ENCODE results near the gene MMD.
A peak's percentile ranks its signal among the peaks of the same experiment; 100 is the strongest.
"Not testable (repeated sequence)": the region's sequence is repeated elsewhere in the genome, so short reads cannot be mapped to it uniquely, and the experiment has no call there.

Gene MMD

DNA sequence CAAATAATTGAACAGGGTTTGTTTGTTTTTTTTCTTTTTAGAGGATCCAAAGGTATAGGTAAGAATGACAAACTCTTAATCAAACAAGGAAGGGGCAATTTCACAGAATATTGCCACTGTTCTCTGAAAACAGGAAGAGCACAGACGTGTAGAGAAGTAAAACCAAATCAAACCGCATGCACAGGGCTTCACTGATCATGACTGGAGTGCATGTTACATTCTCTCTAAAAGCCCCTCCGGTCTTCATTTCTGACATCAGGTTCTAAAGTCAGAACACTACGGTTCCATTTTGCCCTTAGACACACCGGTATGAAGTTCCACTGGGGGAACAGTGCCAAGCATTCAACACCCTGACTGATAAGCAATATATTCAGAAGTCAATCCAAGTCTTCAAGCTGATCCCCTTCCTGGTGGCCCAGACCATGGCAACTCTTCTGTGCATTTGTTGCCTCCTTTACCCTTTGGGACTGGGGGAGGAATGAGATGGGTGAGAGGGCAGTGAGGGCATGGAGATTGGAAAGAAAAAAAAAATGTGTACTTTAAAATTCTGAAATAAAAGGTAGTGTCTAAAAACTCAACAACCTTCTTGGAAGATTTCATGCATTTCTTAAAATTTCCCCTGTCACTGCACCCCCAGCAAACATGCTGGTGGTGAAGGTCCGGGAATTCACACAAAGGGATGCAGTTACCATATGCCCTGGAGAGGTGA is 1.4 kb downstream of the MMD start:
- peak; percentile 70 for DNase-seq

DNA sequence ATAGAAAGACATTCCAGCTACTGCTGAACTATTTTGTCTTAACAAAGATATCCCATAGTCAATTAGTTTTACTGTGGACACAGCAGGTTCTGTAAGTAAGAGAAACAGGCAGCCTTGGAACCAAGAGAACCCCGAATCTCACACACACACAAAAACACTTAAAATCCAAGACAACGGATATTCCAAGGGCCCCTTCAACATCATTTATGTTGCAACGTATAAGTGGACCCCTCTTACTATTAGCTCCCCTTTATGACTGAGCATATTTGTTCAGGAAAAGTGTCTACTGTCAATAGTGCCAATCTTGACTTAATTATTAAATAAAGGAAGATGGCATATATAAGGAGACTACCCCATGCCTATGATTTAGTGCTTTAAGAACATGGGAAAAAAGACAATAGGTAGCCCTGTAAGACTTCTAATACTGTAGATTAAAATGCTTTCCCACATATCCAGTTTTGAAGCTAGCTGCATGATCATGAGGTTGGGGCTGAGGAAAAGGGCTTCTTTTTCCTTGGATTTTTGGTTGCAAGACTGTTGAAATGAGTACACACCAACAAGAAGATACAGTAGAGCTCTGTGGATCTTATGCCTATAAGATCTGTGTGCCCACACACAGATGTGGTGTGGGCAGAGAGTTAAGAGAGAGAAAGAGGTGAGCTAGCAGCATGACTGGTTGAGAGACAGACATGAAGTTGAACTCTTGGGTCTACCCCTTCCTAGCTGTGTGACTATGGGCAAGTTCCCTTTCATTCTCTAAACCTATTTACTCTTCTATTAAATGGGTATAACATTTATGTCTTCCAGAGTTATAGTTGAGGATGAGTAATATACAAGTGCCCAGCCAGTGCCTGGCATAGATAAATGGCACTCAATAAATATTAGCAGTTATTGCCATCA is 3.0 kb downstream of the MMD start:
- DNase-seq: no peak

DNA sequence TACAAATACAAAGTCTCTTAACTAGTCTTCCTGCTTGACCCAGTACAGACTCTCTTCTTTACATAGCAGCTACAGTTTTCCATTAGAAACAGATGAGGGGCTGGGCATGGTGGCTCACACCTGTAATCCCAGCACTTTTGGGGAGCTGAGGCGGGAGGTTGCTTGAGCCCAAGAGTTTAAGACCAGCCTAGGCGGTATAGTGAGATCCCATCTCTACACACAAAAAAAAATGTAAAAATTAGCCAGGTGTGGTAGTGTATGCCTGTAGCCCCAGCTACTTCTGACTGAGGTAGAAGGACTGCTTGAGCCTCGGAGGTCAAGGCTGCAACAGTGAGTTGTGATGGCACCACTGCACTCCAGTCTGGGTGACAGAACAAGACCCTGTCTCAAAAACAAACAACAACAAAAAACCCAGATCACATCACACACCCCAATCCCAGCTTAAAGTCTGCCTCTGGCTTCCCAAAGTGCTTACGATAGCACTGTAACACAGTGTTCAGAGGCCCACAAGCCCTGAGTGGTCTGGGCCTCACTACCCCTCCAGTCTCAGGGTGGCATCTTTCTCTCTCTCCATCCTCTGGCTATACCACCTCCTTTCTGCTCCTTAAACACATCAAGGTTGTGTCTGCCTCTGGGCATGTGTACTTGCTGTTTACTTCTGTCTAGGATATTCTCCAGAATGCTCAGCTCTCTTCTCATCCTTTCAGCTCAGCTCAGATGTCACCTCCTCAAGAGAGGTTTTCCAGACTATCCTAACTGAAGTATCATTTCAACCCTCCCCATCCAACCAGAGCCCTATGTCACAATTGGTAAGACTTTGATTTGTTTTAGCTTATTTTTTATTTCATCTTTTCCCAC is 4.0 kb downstream of the MMD start:
- DNase-seq: no peak

DNA sequence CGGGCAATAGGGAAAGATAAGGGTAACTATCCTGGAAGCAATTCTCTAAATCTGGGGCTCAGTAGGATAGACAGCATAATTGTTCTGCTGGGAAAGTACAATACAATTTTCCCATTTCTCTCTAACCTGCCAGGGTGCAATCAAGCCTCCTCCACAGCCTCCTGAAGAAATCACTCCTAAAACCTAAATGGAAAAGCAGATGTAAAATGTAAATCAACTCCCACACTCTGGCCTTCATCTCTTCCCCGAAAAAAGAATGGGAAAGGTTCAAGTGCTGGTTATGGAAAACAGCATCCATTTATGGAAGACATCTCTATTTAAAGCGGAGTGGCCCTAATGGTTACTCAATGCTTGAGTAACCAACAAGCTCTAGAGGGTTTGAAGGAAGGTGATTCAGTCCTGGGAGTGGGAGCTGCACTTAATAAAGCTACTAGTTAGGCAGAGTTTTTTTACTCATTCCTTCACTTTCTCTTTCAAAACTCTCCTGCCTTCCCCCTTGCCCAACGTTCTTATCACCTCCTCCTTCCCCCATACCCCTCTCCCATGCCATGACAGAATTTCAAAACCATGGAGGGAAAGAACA is 5.1 kb downstream of the MMD start:
- DNase-seq: no peak

DNA sequence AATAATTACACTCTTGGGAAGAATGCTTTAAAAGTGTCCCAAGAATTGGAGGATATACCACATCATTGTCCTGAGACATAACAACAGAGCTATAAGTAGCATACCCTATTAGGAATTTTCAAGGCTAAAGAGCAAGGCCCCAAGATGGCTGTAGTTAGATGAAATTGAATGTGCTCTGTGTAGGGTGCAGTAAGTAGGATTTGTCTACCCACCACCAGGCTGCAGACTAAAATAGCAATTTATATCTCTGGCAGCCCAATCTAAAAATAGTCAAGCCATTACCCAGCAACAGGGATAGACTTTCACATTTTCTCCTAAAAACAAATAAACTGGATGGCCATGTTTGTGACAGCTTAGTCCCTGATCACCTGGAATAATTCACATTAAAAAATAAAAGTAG is 5.6 kb downstream of the MMD start:
- no peak for DNase-seq

DNA sequence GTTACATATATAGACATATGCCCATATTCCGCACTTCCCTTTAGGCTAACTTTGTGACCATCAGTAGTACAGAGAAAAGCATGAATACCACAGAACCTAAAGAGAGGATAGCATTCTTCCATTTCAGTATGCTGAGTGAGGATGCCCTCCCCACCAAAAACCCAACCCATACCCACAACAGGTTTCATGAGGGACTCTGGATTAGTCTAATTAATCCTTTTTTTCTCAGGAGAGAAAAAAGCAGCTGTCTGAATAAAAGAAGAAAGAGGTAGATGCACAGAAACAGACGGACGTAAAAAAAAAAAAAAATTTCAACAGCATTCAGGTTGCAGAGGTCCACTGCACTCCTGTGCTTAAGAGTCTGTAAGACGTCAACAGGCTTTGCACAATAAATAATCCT is 6.7 kb downstream of the MMD start:
- no peak for DNase-seq

DNA sequence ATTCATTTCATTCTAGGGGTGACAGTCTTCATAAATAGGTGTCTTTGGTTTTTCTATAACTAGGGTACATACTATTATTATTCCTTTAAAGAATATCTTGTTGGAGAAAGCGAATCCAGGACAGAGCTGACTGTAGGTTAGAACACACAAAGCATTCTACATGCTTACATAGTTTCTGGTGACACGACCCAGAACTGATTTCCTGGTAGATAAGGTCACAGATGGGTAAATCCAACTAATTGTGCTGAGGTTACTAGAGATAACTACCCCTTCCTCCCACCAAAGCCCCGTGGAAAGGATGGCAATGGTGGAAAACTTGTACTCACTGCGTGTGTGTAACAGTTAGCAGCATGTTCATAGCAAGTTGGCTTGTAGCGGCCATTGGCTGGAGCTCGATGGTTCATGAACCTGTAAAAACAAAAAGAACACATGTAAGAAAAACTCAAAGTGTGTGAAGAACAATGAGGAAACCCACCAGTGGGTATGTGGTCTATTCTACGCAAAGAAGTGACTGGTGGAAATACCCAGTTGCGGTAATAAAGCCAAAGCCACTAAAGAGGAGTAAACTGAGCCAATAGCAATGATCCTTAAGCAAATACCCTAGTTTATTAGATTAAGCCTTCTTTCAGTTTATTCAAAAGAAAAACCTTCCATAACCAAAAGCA is 7.7 kb downstream of the MMD start:
- DNase-seq: no peak

DNA sequence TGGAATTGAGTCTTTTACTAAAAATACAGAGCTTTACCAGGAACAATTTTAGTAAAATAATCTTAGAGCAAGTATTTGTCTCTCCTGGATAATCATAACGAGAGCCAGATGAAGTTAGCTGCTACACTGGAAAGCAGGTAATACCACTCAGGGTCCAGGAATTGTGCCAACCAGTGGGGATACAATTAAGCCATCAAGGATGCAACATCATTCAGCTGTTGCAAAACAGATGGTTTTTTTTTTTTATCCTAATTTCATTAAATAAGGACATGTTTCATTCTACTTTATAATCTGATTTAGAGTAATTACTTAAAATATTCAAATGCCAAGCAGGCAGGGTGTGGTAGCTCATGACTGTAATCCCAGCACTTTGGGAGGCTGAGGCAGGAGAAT is 10.2 kb downstream of the MMD start:
- DNase-seq: no peak

DNA sequence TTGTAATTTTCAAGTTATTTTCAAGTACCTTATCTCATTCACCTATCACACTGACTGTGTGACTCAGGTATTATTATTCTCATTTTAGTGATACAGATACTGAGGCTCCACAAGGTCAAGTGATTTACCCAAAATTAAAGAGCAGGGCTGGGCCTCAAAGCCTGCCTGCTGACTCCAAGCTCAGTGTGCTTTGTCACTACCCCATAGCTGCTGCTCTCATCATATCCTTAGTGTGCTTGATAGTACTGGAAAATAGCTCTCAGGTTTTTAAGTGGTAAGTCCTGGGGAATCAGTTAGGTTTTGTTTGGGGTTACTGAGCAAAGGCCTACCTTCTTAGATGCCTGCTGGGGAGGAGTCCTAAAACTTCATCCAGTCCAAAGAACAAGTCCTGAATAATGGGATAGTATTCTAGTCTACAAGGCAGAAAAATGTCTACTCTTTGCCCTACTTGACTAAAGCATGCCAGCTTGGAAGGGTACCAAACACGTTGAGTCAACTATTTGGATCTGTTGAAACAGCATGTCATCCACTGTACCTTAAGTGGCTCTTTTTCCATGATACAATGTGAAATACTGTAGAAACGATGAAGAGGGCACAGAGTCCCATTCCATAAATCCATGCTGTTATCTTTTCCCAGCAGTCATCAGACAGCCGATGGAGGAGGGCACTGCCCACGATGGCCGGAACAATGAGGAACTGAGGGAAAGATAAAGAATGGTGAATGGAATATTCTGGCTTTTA is 10.7 kb downstream of the MMD start:
- no peak for DNase-seq

DNA sequence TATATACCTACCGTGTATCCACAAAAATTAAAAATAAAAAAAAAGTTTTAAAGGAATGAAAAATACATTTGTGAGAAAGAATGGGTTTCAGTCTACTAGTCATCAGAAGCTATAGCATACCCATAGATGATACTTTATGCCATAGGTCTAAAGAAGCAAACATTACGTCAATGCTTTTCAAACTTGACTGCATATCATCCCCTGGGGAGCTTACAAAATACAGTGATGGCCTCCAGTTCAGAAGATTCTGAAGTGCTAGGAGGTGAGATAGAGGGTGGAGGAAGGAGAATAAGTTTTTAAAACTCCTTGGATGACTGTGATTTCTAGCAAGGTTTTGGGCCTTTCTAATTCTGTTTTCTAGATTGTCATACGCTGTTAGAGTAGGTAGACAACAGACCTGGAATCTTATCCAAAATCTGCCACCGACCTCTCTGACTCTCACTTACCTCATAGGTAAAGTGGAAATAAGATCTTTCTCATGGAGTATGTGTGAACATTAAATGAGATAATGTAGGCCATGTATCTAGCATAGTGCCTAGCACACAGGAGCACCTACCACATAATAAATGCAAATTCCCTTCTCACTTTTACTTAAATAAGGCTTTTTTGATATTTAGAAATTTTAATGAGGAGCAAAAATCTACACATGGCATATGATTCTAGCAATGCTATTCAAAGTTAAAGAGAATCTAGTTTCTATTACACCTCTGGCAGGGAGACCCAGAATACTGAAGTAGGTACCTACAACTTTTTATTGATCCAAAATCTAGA is 12.4 kb downstream of the MMD start:
- DNase-seq: no peak

DNA sequence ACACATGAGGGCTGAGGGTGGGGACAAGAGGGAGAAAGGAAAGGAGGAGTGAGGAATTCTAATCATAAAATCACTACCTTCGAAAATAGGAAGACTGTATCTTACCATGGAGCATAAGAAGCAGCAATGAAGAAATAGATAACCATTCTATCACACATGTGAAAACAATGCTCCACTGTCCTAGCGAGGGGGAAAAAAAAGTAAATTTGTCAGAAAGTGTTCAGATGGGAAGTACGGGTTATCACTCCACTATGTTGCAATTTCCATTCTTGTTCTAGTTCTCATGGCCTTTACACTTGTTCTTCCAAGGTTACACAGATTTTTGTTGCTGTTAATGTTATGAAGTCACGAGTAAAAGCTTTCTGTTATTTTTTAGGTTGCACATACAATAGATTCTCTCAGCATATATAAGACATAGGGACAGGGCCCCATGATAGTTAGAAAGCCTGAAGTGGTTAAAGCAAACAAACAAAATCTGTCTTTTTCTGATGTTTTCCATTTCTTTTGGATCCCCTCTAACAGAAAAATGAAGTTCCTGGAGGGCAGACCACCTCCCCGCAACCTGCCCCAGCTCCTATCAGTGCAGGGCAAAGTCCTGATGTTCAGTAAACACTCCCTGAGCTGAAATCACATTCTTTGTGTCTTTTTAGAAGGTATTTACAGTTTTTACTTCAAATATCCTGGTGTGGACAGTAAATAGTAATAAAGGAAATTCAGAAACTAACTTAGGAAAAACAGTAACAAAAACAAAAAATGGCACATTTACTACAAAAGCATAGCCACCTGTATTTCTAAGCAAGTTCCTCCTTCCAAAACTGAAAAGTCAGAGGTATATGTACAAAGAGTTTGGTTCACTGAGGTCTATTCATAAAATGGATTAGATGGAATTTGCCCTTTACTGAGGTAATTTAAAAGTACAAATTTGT is 13.7 kb downstream of the MMD start:
- DNase-seq: no peak

DNA sequence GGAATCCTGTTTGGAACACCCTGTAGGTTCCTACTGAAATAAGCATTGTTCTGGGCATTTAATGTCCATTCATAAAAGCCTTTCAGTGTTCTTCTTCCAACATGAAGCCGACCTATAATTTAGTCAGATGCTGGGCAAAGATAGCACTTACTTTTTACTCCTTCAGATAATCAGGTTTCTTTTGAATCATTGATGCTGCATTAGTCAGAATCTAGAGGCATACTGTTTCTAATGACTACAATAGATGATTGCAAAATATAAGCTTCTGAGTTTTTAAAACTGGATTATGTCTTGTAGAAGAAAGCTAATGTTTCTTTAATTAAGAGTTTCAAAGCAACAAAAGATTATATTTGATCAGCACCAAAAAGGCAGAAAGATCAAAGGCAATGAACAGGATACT is 16.0 kb downstream of the MMD start:
- no peak for DNase-seq

DNA sequence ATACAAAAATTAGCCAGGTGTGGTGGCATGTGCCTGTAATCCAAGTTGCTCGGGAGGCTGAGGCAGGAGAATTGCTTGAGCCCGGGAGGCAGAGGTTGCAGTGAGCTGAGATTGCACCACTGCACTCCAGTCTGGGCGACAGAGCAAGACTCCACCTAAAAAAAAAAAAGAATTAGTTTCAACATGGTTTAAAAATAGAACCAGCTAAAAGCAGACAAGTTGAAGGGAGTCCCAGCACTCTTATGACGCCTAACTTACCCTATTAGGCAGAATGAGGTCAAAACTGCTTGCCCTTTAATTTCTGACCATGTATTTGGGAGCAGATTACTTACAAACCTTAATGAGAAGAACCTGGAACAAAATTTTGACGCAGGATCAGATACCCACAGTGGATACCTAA is 17.4 kb downstream of the MMD start:
- not testable (repeated sequence) for DNase-seq

DNA sequence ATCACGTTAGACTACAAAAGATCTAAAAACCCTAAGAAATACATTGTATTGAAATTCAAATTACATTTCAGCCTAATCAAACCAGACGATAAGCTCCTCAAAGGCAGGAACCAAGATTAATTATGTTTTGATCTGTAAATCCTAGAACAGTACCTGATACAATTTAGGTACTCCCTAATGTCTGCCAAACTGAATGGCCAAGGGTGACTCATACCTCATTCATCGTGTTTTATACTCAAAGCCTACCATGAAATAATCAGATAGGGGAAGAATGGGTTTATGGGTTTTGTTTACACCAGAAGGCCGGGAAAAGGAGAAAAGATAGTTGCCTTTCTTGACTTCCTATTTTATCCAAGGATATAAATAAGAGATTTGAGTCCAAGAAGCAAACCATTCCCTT is 19.3 kb downstream of the MMD start:
- DNase-seq: no peak

DNA sequence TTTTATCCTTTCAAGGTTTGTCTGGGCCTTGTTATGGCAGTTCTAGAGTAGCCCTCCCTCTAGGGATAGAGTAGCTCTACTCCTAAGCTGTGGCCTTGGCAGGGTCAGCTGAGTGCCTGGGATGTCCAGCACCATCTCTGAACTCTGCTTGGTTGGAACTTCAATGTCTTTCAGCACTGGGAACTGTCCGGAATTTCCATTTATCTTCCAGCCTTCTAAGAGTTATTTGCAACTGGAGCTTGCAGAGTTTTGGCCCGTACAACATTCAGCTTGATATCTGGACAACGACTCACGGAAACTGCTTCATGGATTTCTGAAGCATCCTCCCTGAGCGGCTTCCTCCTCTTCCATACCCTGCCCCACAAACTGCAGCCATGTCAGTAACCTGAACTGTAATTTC is 22.9 kb downstream of the MMD start:
- no peak for DNase-seq

DNA sequence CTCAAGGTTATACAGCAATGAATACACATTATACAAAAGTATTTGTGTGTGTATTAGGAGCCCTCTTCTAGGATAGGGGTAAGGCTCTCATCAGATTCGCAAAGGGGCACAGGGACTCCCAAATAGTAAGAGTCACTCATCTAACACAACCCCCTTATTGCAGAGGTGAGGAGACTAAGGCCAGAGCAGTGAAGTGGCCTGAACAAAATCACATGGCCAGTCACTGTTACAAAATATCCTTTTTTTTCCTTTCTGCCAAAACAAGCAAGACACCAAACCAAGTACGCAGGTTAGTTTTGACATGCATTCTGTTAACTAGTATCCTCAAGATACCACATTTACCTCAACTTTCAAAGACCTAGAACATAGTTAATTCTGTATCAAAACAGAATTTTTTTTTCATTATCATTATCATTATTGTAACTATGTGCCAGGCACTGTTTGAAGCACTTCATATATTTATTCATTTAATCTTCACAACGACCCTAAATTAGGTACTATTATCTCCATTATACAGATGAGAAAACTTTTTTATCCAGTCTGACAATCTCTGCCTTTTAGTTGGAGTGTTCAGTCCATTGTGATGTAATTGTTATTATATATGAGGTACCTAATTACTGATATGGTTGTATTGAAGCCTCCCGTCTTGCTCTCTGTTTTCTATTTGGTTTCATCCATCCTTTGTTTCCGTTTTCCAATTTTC is 25.7 kb downstream of the MMD start:
- DNase-seq: no peak

DNA sequence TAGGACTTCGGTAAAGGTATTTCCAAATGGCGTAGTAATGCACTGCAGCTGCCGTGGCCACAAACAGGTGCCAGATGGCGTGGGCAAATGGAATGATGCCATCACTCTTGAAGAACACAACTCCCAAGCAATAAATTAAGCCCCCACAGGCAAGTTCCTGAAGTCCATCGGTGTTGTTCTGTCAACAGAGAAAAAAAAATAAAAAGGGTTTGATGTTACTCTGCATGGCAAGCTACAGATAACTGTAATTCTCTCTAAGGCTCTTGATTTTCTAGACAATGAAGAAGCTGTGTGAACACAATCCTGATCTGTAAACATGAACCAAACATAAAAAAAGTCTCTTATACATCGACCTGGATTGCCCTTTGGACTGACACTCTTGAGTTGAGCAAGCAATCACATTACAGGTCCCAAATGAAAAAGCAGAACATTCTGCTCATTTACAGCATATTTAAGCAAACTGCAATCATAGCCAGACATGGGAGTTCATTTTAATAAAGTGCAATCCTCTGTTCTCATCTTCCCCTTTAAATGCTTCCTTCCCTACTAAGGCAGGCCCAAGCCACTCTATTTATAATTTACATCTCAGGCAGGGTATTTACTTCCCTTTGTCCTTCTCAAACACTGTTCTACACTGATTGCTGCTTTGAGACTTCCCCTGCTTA is 27.1 kb downstream of the MMD start:
- DNase-seq: no peak

DNA sequence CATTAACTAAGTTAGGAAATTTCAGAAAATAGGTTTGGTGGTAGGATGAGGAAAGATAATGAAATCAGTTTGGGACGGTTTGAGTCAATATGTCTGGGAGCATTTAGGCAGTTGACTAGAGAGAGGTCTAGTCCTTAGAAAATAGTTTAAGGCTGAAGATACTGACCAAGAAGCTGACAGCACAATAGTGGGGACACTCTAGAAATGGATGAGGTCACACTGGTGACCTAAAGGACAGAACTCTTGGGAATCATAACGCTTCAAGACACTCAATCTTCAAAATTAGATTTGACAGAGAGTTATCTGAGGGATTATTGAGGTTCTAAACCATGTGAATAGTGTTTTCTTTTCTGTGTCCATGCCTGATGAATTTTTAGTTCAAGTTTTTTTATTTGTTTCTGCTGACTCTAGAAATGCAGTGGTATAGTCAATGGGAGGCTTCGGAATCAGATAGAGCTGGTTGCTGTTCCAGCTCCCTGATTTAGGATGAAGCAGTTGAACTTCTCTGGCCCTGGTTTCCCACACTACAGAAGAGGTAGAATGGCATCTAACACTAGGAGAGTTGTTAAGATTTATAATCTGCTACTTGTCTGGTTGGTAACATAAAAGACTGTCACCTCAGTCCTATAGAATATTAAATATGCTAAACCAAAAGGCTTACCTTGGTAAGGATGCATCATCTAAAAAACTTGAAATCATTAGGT is 29.7 kb downstream of the MMD start:
- no peak for DNase-seq
